ENCODE results near the gene ZSCAN30. TPM values are rescaled to one million over a fixed set of nuclear protein-coding genes. Genes with fewer than 3 reads are reported as not detected.

ZSCAN30 gene
- total and polyA plus RNA-seq, 2 donors (not counting 3 experiments of a cell fraction or from before 2014, with no cell fraction given) = 6.7 to 18.0 TPM

- no peaks in the 10 kb centered on the region for H3K9me3 ChIP-seq (replicated peaks; ENCODE audit: control insufficient read depth, insufficient read depth, low read length)
- H3K79me2 ChIP-seq (ENCODE audit: control insufficient read depth, insufficient read depth, low read length) = no peaks in the 10 kb centered on the region
- no peaks in the 10 kb centered on the region for H3K36me3 ChIP-seq (ENCODE audit: control insufficient read depth in 2 of 2, extremely low read depth in 1 of 2, insufficient read depth in 2 of 2, low read length in 2 of 2)
- no peak for FAIRE-seq
- TF ChIP-seq MAX (IDR thresholded peaks at IDR 0.05; ENCODE audit: insufficient read depth, insufficient read length) (no peak), JUN (IDR thresholded peaks at IDR 0.05; ENCODE audit: borderline replicate concordance, insufficient read depth, insufficient read length, low read depth) (no peak), EZH2 (IDR thresholded peaks at IDR 0.05; ENCODE audit: borderline replicate concordance, low read depth, low read length, severe bottlenecking) (no peak), POLR2AphosphoS5 (IDR thresholded peaks at IDR 0.05; ENCODE audit: insufficient read depth, low read depth, low read length) (no peak), FOS (IDR thresholded peaks at IDR 0.05; ENCODE audit: borderline replicate concordance, insufficient read depth, low read length) (no peak), GATA2 (IDR thresholded peaks at IDR 0.05; ENCODE audit: insufficient read depth, insufficient read length, low read depth, low read length) (no peak), MYC (IDR thresholded peaks at IDR 0.05; ENCODE audit: low read depth, low read length) (no peak), POLR2A (IDR thresholded peaks at IDR 0.05; ENCODE audit: low read depth, low read length) (no peak)
- TF ChIP-seq, protein P1, sequence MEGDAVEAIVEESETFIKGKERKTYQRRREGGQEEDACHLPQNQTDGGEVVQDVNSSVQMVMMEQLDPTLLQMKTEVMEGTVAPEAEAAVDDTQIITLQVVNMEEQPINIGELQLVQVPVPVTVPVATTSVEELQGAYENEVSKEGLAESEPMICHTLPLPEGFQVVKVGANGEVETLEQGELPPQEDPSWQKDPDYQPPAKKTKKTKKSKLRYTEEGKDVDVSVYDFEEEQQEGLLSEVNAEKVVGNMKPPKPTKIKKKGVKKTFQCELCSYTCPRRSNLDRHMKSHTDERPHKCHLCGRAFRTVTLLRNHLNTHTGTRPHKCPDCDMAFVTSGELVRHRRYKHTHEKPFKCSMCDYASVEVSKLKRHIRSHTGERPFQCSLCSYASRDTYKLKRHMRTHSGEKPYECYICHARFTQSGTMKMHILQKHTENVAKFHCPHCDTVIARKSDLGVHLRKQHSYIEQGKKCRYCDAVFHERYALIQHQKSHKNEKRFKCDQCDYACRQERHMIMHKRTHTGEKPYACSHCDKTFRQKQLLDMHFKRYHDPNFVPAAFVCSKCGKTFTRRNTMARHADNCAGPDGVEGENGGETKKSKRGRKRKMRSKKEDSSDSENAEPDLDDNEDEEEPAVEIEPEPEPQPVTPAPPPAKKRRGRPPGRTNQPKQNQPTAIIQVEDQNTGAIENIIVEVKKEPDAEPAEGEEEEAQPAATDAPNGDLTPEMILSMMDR (IDR thresholded peaks at IDR 0.05; ENCODE audit: extremely low read depth in 1 of 2, insufficient read depth in 1 of 2, low read depth in 1 of 2, low read length in 2 of 2) = no peak
- H3K9ac ChIP-seq (replicated peaks; ENCODE audit: extremely low read depth, insufficient read depth, low read length) = peak overlapping the region; percentile 33
- peak; percentile 4 for DNase-seq (ENCODE audit: low read depth, low spot score)
- peak overlapping the region; percentile 61 for H2AFZ ChIP-seq (ENCODE audit: low read depth, low read length)
- H3K4me2 ChIP-seq (ENCODE audit: insufficient read depth, low read length) = peak overlapping the region; percentile 8
- H3K27me3 ChIP-seq (ENCODE audit: control insufficient read depth in 2 of 2, insufficient read depth in 2 of 2, low read length in 2 of 2) = no peaks in the 10 kb centered on the region
- no peaks in the 10 kb centered on the region for H4K20me1 ChIP-seq (replicated peaks; ENCODE audit: control insufficient read depth, extremely low read depth, insufficient read depth, low read length)
- no peaks in the 10 kb centered on the region for H3K9me1 ChIP-seq (replicated peaks; ENCODE audit: control insufficient read depth, extremely low read depth, insufficient read depth, low read length)
- H3K4me3 ChIP-seq (replicated peaks in 1 of 3; ENCODE audit: insufficient read depth in 1 of 3, low read depth in 1 of 3, low read length in 3 of 3) = peak overlapping the region in 2 of 3 experiments; percentile 18 to 54
- no TSS peak for BruUV-seq (replicated peaks)
- dilution Hi-C loops (cut with MboI; ENCODE audit: extremely low pct_ligation_motif_present, low sequenced_read_pairs) (no loop called here), intact Hi-C loops (cut with micrococcal nuclease) (loop anchor here (1.0 kb wide), 2 partner anchors 22 to 27 kb away; partner anchors contain the start of genes ZNF397 and ZSCAN30)
- no peaks in the 10 kb centered on the region for H3K4me1 ChIP-seq (ENCODE audit: control insufficient read depth, extremely low read depth, insufficient read depth, low read length)
- H3K27ac ChIP-seq (ENCODE audit: insufficient read depth, low read depth, low read length) = no peak overlapping the region
- ChIA-PET POLR2A (no interaction called here), CTCF (interaction anchor here (0.9 to 2.3 kb wide), 7 partner anchors 9 to 119 kb away, joined by 3 to 6 read pairs (median 4); partner anchors contain the start of genes ZNF397 and ZSCAN30)
These were observed 22.2 kb downstream of the ZSCAN30 start for GRCh38 chr18:35267809-35268208.

Measured in endothelial cell of umbilical vein (primary cell).